H1 (cell line): ENCODE results near the gene COX10.

Experiments
- EZH2 ChIP-seq: fragments of 200-600 bp; sonication (generic); IDR thresholded peaks from 2 replicates; pipeline ENCODE4 v1.7.1; 2012; ENCODE audit warnings: low read depth, mild to moderate bottlenecking, moderate library complexity, low read length, inconsistent platforms; ENCODE audit not compliant: severe bottlenecking
- GTF2F1 ChIP-seq: IDR thresholded peaks from 2 replicates; pipeline ENCODE4 v1.6.1; 2012; ENCODE audit warnings: low read depth, low read length, improper control_type of control experiment, borderline replicate concordance
- JUN ChIP-seq: IDR thresholded peaks from 2 replicates; pipeline ENCODE4 v1.6.1; 2011; ENCODE audit warnings: low read depth, mild to moderate bottlenecking, improper control_type of control experiment, low read length
- JUND ChIP-seq: IDR thresholded peaks from 2 replicates; pipeline ENCODE4 v1.6.1; 2011; ENCODE audit warnings: mild to moderate bottlenecking, improper control_type of control experiment, low read length
- PHF8 ChIP-seq: fragments of 200-600 bp; sonication (generic); conservative IDR thresholded peaks from 2 replicates; pipeline ENCODE4 v1.7.1; 2012; ENCODE audit warnings: low read depth, mild to moderate bottlenecking, inconsistent platforms, low read length, moderate library complexity
- RAD21 ChIP-seq, 2 experiments: IDR thresholded peaks in 1 of 2; conservative IDR thresholded peaks in 1 of 2; 2 replicates each; pipeline ENCODE4 v1.6.1; 2011; ENCODE audit warnings: low read depth in 2 of 2, low read length in 2 of 2, improper control_type of control experiment in 1 of 2, inconsistent platforms in 1 of 2, mild to moderate bottlenecking in 1 of 2, moderate library complexity in 1 of 2
- SRF ChIP-seq: IDR thresholded peaks from 2 replicates; pipeline ENCODE4 v1.6.1; 2011; ENCODE audit warnings: mild to moderate bottlenecking, low read depth, low read length, moderate library complexity
- TF ChIP-seq, protein P1 (sequence below): IDR thresholded peaks from 2 replicates; pipeline ENCODE4 v1.6.1; 2011; ENCODE audit warnings: low read depth, mild to moderate bottlenecking, low read length; ENCODE audit not compliant: insufficient read depth
- TF ChIP-seq, protein P2 (sequence below), 3 experiments: IDR thresholded peaks; 1 replicate in 2 of 3; 2 replicates in 1 of 3; pipeline versions ENCODE4 v1.5.1 to v1.6.1; 2011; ENCODE audit warnings: low read length in 3 of 3, mild to moderate bottlenecking in 3 of 3, inconsistent platforms in 2 of 3, low read depth in 1 of 3, moderate library complexity in 1 of 3; ENCODE audit not compliant: insufficient read depth in 1 of 3; ENCODE audit errors: control extremely low read depth in 1 of 3
- TF ChIP-seq, protein P3 (sequence below): IDR thresholded peaks from 2 replicates; pipeline ENCODE4 v1.6.1; 2012; ENCODE audit warnings: low read length, inconsistent platforms
- TF ChIP-seq, protein P4 (sequence below): fragments of 300-600 bp; sonication (generic); IDR thresholded peaks from 2 replicates; pipeline ENCODE4 v1.7.1; 2012; ENCODE audit warnings: low read length, moderate library complexity, mild to moderate bottlenecking, inconsistent platforms; ENCODE audit not compliant: insufficient replicate concordance

DNA sequence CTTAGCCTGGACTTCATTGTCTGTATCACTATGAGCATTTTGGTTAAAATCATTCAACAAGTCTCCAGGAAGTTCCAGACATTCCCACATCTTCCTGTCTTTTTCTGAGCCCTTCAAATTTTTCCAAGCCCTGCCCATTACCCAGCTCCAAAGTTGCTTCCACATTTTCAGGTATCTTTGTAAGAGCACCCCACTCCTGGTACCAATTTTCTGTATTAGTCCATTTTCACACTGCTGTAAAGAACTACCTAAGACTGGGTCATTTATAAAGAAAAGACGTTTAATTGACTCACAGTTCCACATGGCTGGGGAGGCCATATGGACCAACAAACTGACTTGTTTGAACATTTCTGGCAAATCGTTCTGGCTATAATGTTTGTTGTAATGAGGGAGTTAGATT lies 100.0 kb downstream of the COX10 start:
- TF ChIP-seq, protein P1, sequence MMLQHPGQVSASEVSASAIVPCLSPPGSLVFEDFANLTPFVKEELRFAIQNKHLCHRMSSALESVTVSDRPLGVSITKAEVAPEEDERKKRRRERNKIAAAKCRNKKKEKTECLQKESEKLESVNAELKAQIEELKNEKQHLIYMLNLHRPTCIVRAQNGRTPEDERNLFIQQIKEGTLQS = no peak
- TF ChIP-seq JUN (no peak), SRF (no peak), JUND (no peak), RAD21 (IDR thresholded peaks at IDR 0.05 in 1 of 2, conservative IDR thresholded peaks at IDR 0.05 in 1 of 2; ENCODE audit: low read depth in 2 of 2, low read length in 2 of 2) (no peak), GTF2F1 (no peak), PHF8 (no peak), EZH2 (no peak)
- TF ChIP-seq, protein P2, sequence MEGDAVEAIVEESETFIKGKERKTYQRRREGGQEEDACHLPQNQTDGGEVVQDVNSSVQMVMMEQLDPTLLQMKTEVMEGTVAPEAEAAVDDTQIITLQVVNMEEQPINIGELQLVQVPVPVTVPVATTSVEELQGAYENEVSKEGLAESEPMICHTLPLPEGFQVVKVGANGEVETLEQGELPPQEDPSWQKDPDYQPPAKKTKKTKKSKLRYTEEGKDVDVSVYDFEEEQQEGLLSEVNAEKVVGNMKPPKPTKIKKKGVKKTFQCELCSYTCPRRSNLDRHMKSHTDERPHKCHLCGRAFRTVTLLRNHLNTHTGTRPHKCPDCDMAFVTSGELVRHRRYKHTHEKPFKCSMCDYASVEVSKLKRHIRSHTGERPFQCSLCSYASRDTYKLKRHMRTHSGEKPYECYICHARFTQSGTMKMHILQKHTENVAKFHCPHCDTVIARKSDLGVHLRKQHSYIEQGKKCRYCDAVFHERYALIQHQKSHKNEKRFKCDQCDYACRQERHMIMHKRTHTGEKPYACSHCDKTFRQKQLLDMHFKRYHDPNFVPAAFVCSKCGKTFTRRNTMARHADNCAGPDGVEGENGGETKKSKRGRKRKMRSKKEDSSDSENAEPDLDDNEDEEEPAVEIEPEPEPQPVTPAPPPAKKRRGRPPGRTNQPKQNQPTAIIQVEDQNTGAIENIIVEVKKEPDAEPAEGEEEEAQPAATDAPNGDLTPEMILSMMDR (IDR thresholded peaks at IDR 0.05; ENCODE audit: control extremely low read depth in 1 of 3, insufficient read depth in 1 of 3, low read depth in 1 of 3, low read length in 3 of 3) = no peak
- TF ChIP-seq, protein P3, sequence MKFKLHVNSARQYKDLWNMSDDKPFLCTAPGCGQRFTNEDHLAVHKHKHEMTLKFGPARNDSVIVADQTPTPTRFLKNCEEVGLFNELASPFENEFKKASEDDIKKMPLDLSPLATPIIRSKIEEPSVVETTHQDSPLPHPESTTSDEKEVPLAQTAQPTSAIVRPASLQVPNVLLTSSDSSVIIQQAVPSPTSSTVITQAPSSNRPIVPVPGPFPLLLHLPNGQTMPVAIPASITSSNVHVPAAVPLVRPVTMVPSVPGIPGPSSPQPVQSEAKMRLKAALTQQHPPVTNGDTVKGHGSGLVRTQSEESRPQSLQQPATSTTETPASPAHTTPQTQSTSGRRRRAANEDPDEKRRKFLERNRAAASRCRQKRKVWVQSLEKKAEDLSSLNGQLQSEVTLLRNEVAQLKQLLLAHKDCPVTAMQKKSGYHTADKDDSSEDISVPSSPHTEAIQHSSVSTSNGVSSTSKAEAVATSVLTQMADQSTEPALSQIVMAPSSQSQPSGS = no peak
- TF ChIP-seq, protein P4, sequence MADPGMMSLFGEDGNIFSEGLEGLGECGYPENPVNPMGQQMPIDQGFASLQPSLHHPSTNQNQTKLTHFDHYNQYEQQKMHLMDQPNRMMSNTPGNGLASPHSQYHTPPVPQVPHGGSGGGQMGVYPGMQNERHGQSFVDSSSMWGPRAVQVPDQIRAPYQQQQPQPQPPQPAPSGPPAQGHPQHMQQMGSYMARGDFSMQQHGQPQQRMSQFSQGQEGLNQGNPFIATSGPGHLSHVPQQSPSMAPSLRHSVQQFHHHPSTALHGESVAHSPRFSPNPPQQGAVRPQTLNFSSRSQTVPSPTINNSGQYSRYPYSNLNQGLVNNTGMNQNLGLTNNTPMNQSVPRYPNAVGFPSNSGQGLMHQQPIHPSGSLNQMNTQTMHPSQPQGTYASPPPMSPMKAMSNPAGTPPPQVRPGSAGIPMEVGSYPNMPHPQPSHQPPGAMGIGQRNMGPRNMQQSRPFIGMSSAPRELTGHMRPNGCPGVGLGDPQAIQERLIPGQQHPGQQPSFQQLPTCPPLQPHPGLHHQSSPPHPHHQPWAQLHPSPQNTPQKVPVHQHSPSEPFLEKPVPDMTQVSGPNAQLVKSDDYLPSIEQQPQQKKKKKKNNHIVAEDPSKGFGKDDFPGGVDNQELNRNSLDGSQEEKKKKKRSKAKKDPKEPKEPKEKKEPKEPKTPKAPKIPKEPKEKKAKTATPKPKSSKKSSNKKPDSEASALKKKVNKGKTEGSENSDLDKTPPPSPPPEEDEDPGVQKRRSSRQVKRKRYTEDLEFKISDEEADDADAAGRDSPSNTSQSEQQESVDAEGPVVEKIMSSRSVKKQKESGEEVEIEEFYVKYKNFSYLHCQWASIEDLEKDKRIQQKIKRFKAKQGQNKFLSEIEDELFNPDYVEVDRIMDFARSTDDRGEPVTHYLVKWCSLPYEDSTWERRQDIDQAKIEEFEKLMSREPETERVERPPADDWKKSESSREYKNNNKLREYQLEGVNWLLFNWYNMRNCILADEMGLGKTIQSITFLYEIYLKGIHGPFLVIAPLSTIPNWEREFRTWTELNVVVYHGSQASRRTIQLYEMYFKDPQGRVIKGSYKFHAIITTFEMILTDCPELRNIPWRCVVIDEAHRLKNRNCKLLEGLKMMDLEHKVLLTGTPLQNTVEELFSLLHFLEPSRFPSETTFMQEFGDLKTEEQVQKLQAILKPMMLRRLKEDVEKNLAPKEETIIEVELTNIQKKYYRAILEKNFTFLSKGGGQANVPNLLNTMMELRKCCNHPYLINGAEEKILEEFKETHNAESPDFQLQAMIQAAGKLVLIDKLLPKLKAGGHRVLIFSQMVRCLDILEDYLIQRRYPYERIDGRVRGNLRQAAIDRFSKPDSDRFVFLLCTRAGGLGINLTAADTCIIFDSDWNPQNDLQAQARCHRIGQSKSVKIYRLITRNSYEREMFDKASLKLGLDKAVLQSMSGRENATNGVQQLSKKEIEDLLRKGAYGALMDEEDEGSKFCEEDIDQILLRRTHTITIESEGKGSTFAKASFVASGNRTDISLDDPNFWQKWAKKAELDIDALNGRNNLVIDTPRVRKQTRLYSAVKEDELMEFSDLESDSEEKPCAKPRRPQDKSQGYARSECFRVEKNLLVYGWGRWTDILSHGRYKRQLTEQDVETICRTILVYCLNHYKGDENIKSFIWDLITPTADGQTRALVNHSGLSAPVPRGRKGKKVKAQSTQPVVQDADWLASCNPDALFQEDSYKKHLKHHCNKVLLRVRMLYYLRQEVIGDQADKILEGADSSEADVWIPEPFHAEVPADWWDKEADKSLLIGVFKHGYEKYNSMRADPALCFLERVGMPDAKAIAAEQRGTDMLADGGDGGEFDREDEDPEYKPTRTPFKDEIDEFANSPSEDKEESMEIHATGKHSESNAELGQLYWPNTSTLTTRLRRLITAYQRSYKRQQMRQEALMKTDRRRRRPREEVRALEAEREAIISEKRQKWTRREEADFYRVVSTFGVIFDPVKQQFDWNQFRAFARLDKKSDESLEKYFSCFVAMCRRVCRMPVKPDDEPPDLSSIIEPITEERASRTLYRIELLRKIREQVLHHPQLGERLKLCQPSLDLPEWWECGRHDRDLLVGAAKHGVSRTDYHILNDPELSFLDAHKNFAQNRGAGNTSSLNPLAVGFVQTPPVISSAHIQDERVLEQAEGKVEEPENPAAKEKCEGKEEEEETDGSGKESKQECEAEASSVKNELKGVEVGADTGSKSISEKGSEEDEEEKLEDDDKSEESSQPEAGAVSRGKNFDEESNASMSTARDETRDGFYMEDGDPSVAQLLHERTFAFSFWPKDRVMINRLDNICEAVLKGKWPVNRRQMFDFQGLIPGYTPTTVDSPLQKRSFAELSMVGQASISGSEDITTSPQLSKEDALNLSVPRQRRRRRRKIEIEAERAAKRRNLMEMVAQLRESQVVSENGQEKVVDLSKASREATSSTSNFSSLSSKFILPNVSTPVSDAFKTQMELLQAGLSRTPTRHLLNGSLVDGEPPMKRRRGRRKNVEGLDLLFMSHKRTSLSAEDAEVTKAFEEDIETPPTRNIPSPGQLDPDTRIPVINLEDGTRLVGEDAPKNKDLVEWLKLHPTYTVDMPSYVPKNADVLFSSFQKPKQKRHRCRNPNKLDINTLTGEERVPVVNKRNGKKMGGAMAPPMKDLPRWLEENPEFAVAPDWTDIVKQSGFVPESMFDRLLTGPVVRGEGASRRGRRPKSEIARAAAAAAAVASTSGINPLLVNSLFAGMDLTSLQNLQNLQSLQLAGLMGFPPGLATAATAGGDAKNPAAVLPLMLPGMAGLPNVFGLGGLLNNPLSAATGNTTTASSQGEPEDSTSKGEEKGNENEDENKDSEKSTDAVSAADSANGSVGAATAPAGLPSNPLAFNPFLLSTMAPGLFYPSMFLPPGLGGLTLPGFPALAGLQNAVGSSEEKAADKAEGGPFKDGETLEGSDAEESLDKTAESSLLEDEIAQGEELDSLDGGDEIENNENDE = no peak
